HUDEP-2 (cell line): ENCODE measurements around the gene MAP3K20.
"Not testable (repeated sequence)": the region's sequence is repeated elsewhere in the genome, so short reads cannot be mapped to it uniquely, and the experiment has no call there.

Experiments
- DNase-seq, 76 experiments: peaks; one replicate each; lab custom pipeline; 2025; ENCODE audit not compliant: unreplicated experiment in 76 of 76; lab: John Stamatoyannopoulos, UW

MAP3K20 gene

DNA sequence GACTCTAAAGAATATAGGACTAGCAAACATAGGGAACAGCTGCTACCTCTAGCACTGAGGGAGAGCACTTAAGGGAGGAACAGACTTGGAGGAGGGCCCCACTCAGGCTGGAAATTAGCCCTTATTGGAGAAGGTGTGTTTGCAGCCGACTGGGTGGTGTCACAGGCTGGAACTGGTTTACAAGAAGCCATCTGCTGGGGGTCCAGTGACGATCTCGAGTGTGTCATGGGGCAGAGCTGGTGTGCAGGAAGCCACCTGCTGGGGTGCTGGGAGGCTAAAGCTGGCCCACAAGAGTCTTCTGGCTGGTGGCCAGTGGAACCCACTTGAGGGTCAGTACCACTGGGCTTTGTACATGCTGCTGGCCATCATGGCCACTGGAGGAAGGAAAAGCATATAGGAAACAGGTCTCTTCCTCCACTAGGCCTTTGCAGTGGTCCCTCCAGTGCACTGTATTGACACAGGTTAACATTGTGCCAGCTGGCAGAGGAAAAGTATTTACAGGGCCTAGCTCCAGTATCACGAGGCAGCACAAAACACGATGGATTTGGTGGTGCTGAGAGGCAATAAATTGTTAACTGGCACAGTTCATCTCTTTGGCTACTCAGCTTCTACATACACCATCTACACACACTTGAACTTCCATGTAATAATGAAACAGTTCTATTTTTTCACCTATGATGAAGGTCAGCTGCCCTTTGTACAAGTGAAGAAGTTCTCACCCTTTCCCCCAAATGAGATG lies 43.6 kb downstream of the MAP3K20 start:
- no peak for DNase-seq

DNA sequence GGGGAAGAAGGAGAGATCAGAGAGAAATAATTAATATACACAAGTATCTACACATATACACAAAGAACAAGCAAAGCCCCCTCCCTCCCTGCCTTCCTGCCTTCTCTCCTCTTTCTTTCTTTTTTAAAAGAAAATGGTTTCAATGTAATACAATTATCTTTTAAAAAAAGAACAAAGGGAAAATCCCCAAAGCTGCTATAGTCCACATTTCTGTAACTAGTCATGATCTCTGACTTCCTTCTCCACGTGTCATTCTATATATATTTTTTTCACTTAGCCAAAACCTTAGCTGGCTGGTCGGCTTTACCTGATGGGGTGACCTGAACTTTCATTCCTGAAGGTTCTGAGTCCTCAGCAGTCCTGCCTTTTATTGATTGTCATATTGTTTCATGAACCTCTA lies 44.3 kb downstream of the MAP3K20 start:
- DNase-seq: no peak

DNA sequence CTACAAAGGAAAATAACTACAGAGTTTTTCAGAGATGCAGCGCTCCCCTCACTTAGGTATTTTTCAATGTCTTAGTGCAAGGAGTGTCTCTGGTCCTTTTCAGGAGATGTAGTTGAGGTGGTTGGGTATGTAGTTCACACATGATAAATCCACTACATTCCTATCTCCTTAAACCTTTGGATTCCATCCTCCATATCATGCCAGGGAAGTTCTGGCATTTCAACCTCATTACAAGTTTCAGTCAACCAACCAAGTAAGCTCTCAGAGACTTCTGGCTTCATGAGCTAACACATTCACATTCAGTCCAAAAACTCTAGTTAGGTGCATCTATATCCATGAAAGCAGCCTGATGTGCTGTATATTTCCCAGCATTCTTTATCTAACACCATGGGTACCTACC lies 47.3 kb downstream of the MAP3K20 start:
- no peak for DNase-seq

DNA sequence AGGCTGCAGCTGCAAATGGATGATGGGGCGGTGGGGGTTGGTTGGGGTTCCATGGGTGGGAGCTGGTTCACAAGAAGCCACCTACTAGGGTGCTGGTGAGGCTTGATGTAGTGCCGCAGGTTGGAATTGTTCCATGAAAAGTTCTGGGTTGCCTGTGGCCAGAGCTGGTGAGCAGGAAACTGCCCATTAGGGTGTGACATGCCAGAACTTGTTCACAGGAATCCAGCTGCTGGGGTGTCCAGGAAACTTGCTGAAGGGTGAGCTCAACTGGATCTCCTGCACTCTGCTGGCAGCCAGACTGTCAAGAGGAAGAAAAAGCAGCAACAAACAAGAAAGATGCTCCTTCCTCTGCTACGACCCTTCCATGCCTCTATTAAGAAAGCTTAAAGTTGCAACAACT lies 48.8 kb downstream of the MAP3K20 start:
- DNase-seq: no peak

DNA sequence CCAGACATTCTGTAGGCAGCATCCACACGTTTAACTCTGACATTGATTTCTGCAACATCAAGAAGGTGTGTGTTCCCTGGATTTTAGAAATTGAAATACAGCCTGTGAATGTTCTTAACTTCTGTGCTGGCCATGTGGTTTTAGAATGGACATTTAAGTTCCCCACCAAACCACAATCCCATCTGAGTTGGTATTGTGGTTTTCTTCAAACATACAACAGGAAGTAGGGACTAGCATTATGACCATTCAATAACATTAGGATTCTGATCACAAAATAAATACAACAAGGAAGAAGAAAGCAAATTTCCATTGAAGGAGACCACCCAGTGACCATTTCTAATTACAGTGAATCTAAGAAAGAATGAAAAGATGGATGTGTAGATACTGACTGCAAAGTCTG lies 51.2 kb downstream of the MAP3K20 start:
- no peak for DNase-seq

DNA sequence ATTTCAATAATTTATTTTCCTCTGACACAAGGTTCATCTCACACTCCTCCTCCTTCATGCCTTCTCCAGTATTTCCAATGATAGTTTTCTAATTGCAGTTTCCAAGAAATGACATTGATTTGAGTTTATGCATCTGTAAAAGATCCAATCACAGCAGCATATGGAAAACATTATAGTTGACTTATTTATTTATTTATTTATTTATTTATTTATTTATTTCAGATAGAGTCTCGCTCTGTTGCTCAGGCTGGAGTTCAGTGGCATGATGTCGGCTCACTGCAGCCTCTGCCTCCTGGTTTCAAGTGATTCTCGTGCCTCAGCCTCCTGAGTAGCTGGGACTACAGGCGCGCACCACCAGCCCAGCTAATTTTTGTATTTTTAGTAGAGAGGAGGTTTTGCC lies 52.5 kb downstream of the MAP3K20 start:
- DNase-seq: not testable (repeated sequence)

DNA sequence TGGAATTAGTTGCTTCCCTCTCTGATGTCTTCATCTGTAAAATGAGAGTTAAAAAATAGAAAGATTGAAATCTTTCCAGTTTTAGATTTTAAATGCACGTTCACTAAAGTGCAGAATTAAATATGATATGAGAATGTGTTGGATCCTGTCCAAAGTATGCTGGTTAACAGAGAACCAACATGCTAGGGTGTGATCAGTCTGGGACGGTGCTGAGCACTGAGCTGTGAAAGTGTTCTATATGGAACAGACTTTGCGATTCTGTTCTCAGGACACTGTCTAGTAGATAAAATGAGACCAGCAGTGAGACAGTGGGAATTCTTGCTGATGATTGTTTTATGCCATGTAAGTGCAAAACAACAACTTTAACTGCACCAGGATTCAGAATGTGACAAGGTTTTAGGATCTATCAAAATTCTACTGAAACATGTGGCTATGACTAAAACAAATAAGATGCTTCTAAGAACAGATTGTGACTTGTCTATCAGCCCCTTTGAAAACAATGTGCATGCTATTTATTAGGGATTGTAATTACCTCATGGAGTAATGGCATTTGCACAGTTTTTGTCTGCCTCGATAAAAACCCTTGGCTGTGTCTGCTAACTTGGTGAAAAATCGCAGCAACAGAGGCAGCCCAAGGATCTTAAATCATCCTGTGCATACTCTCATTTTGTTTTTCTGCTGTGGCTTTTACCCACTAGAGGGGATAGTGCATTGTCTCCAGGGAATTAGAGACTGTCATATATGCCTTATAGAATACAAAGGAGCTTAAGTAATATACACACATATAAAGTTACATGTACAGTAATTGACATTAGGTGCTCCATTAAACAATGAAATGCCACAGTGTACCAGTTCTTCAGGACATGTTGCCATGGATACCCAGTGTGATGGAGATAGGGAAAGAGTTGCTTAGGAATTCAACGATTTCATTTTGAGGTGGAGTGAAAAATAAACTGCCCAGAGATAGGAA lies 55.1 kb downstream of the MAP3K20 start:
- DNase-seq: peak in 14 of 76 experiments; percentile 1 to 25 (median 10)

DNA sequence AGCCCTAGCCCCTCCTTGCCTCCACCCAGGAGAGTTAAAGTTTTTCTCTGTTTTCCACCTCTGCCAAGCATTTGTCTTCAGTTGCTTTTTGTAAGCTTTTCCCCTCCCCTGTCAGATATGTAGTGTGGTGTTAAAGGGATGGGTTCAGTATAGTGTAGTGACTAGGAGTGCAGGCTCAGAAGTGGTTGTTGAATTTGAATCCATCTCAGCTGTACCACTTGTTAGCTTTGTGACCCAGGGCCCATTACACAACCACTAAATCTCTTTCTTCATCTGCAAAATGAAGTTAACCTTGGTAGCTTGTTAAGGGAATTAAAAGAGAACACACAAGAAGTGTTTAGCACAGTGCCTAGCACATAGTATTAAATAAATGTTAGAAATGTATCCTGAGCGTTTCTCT lies 56.9 kb downstream of the MAP3K20 start:
- DNase-seq: no peak

DNA sequence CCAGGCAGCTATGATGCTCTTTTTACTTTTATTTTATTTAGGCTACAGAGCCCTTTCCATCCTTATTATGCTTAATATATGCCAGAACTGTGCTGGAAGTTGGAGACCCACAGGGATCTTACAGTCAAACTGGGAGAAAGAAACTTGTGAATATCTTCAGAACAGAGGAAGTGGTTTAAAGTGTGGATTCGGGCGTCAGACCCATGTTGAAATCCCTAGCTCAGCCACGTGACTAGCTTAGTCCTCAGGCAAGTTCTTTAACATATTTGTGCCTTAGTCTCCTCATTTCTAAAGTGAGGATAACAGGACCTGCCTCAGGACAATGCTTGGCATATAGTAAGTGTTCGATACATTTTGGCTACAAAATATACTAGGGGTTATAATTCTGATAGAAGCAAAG lies 59.1 kb downstream of the MAP3K20 start:
- DNase-seq: no peak

DNA sequence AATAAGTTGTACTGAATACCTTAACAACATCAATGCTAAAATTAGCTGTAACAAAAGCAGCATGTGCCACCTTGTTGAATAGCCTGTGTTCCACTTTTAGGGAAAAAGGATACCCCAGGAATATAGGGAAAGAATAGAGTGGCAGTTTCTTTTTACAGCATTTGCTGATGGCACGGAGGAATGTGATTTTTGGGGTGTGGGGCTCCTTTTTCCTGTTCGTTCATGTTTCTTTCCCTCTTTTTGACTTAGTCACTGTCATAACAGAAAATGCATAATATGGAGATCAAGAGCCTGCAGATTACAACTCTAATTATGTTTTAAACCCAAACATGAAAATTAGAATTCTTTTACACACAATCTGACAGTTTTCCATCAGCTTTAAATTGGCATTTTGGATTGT lies 60.4 kb downstream of the MAP3K20 start:
- DNase-seq: no peak

DNA sequence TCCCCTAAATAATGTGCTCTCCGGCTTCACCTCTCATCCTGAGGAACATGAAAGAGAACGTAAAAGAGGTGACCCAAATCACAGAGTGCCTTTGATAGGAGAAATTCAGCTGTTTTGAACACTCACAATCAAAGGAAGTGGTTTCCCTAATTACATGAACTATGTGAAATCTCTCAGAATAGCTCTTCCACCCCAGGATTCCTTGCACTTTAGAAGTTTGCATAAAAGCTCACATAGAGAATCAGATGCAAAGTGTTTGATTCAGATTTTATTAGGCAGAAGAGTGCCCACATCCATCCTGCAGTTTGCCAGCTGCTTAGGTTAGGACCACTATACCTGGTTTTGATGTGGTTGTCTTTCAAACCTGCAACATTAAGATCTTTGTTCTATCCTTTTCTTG lies 61.0 kb downstream of the MAP3K20 start:
- no peak for DNase-seq

DNA sequence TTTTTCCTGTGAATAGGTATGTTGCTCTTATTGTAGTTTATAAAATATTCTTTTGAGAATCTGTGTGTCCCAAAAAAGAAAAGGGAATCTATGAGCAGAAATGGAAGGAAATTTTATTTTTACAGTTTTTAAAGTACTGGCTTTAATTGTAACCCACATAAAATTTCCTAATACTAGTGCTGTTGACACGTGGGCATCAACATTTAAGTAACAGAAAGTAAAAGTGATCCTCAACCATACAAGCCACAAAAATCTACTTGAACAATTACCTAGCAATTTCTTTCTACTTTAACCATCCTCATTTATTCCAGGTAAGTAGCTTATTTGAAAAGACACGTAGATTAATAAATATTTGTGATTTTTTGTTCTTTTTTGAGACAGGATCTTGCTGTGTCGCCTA lies 62.0 kb downstream of the MAP3K20 start:
- no peak for DNase-seq

DNA sequence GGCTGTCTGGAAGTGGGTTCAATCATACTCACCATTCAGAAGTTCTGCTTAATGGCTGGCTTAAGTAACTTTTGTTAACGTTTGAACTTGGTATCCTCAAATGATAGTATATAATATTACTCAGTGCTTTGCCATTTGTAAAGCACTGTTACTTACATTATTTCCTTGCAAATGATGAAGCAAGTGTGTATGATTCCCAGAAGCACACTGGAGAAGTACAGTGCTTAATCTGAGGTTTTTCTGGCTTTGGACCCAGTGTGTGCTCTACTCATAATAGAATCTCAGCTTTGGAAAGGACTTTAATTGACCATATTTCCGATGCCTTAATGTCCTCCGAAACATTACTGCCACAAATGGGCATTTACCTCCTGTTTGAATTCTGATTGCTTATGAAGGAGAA lies 63.3 kb downstream of the MAP3K20 start:
- no peak for DNase-seq

DNA sequence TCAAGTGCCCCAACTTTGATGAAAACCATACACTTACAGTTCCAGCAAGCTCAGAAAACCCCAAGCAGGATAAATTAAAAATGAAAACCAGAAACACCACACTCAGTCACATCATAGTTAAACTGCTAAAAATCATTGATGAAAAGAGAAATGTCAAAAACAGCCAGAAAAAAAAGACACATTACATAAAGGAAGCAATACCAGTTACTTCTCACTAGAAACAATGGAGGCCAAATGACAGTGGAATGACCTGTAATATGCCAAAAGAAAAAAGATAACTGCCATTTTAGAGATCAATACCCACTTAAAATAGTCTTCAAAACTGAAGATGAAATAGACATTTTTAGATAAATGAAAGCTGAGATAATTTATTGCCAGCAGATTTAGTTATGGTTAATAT lies 66.0 kb downstream of the MAP3K20 start:
- DNase-seq: no peak

DNA sequence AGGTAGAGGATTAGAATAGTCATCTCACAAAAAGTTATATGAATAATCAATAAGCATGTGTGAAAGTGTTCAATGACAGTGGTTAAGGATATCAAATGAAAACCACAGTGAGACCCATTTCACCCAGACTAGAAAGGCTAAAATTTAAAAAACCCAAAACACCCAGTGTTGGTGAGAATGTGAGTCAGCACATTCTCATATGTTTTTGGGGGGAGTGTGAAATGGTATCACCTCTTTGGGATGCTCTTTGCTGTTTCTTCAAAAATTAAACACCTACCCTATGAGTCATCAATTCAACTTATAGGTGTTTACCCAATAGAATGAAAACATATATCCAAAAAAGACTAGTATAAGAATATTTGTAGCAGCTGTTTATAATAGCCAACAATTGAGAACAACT lies 69.8 kb downstream of the MAP3K20 start:
- DNase-seq: no peak

DNA sequence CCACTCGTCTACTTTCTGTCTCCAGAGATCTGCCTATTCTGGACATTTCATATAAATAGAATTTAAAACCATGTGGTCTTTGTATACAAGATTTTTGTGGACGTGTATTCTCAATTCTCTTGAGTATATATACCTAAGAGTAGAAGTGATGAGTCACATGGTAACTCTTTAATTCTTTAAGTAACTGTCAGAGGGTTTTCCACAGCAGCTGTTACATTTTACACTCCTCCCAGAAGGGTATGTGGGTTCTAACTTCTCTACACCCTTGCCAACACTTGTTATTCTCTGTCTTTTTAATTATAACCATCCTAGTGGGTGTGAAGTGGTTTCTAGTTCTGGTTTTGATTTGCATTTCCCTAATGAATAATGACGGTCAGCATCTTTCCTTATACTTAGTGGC lies 70.9 kb downstream of the MAP3K20 start:
- no peak for DNase-seq

DNA sequence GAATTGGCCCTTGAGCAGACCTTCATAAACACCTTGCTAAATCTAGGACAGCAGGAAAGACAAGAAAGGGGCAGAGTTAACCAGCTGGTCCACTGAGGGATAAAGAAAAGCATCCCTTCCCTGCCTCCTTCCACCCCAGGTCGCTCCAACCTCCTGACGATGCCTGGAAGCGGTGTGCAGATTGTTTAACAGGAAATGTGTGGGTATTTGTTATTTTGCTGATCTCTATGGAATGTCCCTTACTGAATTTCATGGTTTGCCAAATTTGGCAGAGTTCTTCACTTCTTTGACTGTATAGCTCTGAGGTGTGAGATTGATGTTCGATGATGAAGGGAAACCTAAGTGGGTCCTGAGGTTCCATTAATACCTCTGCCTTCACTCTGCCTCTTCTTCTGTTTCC lies 72.9 kb downstream of the MAP3K20 start:
- no peak for DNase-seq

DNA sequence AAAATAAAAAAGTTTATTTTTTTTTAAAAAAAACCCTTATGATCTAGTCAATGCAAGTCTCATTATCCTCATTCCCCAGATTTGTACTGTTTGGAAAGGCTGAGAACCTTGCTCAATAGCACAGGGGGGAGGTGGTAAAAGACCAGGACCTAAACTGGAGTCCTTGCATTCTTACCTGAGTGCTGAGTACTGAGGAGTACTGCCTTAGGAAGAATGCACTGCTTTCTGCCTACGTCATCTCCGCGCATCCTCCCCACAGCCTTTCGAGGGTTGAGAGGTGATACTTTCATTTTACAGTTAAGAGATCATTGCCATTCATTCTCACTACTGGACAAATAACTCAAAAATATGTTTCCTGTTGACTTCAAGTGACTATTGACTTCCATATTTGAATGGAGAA lies 73.8 kb downstream of the MAP3K20 start:
- DNase-seq: no peak

DNA sequence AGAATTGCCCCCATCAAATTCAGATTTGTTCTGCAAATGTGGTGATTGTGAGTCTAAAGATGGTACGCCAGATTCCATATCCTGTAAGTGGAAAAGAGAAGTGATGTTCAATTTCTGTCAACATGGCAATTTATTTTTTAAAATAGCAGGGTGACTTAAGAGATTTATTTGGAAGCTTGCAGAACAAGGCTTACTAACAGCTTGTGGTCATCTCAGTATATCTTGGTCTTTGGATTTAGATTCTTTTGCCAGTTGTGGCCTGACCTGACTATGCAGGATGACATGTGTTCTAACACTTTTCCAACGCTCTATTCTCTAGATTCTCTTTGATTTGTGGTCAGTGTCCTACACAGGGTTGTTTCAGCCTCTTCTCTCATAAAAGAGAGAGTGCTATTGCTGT lies 74.4 kb downstream of the MAP3K20 start:
- DNase-seq: no peak

DNA sequence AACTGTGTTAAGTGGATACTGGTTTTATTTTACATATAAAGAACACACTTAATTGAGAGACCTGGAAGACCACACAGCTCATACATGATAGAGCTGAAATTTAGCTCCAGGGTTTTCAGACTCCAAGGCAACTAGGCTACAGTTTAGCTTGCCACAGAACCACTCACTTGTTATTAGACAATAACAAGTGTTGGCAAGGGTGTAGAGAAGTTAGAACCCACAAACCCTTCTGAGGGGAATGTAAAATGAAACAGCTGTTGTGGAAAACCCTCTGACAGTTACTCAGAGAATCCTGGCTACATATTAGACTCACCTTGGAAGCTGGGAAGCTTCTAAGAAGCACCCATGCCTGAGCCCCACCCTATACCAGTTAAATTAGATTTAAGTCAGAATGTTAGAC lies 75.3 kb downstream of the MAP3K20 start:
- DNase-seq: no peak

DNA sequence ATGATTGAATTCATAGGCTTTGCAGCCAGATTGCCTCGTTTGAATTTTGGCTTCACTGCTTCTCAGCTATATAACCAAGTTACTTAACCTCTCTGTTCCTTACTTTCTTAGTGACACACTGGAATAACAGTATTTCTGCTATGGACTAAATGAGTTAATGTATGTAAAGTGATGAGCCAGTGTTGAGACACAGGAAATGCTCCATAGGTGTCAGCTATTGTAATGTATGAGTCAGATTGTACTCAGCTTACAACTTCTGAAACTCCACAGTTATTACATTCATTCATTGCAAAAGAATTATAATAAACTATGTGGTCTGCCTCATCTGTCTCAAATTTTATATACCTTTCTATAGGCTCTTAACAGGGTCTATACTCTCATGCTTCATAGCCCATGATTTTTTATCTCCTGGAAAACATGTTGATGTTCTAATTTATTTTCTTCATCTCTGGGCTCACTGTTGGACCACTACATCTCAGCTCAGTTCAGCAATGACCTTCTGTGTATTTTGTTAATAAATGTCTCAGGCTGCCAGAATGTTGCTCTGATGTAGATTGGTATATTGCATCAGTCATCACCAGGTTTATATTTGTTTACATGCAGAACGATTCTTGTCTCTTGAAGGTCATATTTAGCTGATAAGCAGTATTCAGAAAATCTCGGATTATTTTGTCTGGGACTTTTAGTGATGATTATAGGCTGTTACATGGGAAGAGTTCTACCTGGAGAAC lies 76.2 kb downstream of the MAP3K20 start:
- no peak for DNase-seq
